ENCODE results near the gene PRKAG3. TPM values are rescaled to one million over a fixed set of nuclear protein-coding genes. Genes with fewer than 3 reads are reported as not detected.

Gene PRKAG3
- total RNA-seq, 1 donor from 2014 or later: not detected

GRCh38 chr2:218854860-218855259, 23.3 kb upstream of the PRKAG3 start:
- DNase-seq: no peak
- intact Hi-C loops (cut with micrococcal nuclease): loop anchor here (5.0 kb wide), 1 partner anchor 442 kb away; no protein-coding TSS in a partner anchor
- H3K27me3 Mint-ChIP-seq: peaks cover 64% of the 10 kb centered on the region
- no peak for ATAC-seq (ENCODE audit: low read depth)
- H3K4me1 Mint-ChIP-seq: peaks cover 6% of the 10 kb centered on the region
- no peak for TF ChIP-seq CTCF (IDR thresholded peaks at IDR 0.05)
- no peak overlapping the region for H3K4me3 Mint-ChIP-seq
- H3K9me3 Mint-ChIP-seq: no peaks in the 10 kb centered on the region
- POLR2A ChIA-PET: interaction anchor here (1.7 kb wide), 1 partner anchor 43 kb away, joined by 3 read pairs; no protein-coding TSS in a partner anchor
- CTCF ChIA-PET: interaction anchor here (4.6 kb wide), 1 partner anchor 43 kb away, joined by 53 read pairs; no protein-coding TSS in a partner anchor
- H3K36me3 Mint-ChIP-seq (ENCODE audit: low read depth): no peaks in the 10 kb centered on the region
- no peak overlapping the region for H3K27ac Mint-ChIP-seq

- no peak for DNase-seq
- no peaks in the 10 kb centered on the region for H3K36me3 Mint-ChIP-seq (ENCODE audit: low read depth)
- POLR2A ChIA-PET: interaction anchor here (2.8 kb wide), 1 partner anchor 44 kb away, joined by 13 read pairs; no protein-coding TSS in a partner anchor
These were observed 22.2 kb upstream of the PRKAG3 start for GRCh38 chr2:218853766-218854165.

GRCh38 chr2:218852911-218853667, 21.5 kb upstream of the PRKAG3 start:
- peaks cover 53% of the 10 kb centered on the region for H3K27me3 Mint-ChIP-seq
- H3K4me3 Mint-ChIP-seq: no peak overlapping the region
- H3K9me3 Mint-ChIP-seq: no peaks in the 10 kb centered on the region
- H3K36me3 Mint-ChIP-seq (ENCODE audit: low read depth): no peaks in the 10 kb centered on the region
- ATAC-seq (ENCODE audit: low read depth) (peak; percentile 90), DNase-seq (peak; percentile 64)
- H3K4me1 Mint-ChIP-seq: no peaks in the 10 kb centered on the region
- CTCF ChIA-PET: interaction anchor here (0.7 to 4.6 kb wide), 7 partner anchors 11 to 205 kb away, joined by 3 to 53 read pairs (median 4); no protein-coding TSS in a partner anchor
- POLR2A ChIA-PET: interaction anchor here (2.8 kb wide), 1 partner anchor 44 kb away, joined by 13 read pairs; no protein-coding TSS in a partner anchor
- no peak overlapping the region for H3K27ac Mint-ChIP-seq
- intact Hi-C loops (cut with micrococcal nuclease): loop anchor here (1.0 to 5.0 kb wide), 9 partner anchors 23 to 444 kb away; no protein-coding TSS in a partner anchor
- TF ChIP-seq CTCF (IDR thresholded peaks at IDR 0.05): no peak

More at GRCh38 chr2:218853766-218854165, 22.2 kb upstream of the PRKAG3 start:
- Mint-ChIP-seq H3K27ac (no peak overlapping the region), H3K4me1 (peaks cover 1% of the 10 kb centered on the region), H3K27me3 (peaks cover 59% of the 10 kb centered on the region), H3K4me3 (no peak overlapping the region), H3K9me3 (no peaks in the 10 kb centered on the region)
- ATAC-seq (ENCODE audit: low read depth): no peak
- intact Hi-C loops (cut with micrococcal nuclease): loop anchor here (1.0 to 5.0 kb wide), 9 partner anchors 23 to 444 kb away; no protein-coding TSS in a partner anchor
- CTCF ChIA-PET: interaction anchor here (0.7 to 4.6 kb wide), 4 partner anchors 17 to 126 kb away, joined by 3 to 53 read pairs (median 4); no protein-coding TSS in a partner anchor
- TF ChIP-seq CTCF (IDR thresholded peaks at IDR 0.05): no peak

- POLR2A ChIA-PET: interaction anchor here (0.6 to 2.8 kb wide), 4 partner anchors 25 to 537 kb away, joined by 3 to 13 read pairs (median 4); no protein-coding TSS in a partner anchor
These were observed 19.7 kb upstream of the PRKAG3 start for GRCh38 chr2:218851286-218851685.

More at GRCh38 chr2:218851286-218851685, 19.7 kb upstream of the PRKAG3 start:
- Mint-ChIP-seq H3K9me3 (no peaks in the 10 kb centered on the region), H3K27ac (no peak overlapping the region), H3K27me3 (peaks cover 40% of the 10 kb centered on the region), H3K4me3 (no peak overlapping the region), H3K4me1 (no peaks in the 10 kb centered on the region), H3K36me3 (ENCODE audit: low read depth) (no peaks in the 10 kb centered on the region)
- TF ChIP-seq CTCF (IDR thresholded peaks at IDR 0.05): no peak
- no peak for ATAC-seq (ENCODE audit: low read depth)
- intact Hi-C loops (cut with micrococcal nuclease): loop anchor here (5.0 kb wide), 1 partner anchor 446 kb away; no protein-coding TSS in a partner anchor
- no peak for DNase-seq
- CTCF ChIA-PET: interaction anchor here (0.7 to 4.6 kb wide), 7 partner anchors 13 to 303 kb away, joined by 3 to 53 read pairs (median 7); no protein-coding TSS in a partner anchor
